GM19025 (cell line): ENCODE data around the gene SHANK3.

Source experiments
- ATAC-seq: cut with Tn5 transposase; IDR thresholded peaks from one replicate; pipeline ENCODE4 v1.9.1; 2021; ENCODE audit warnings: mild to moderate bottlenecking, low read depth, moderate library complexity; ENCODE audit not compliant: unreplicated experiment

The SHANK3 gene

GRCh38 chr22:50696799-50697561 lies 24.4 kb downstream of the SHANK3 start:
- no peak for ATAC-seq

- ATAC-seq: no peak
Measured at GRCh38 chr22:50697667-50698506, 25.3 kb downstream of the SHANK3 start.

GRCh38 chr22:50698546-50698945 lies 25.9 kb downstream of the SHANK3 start:
- ATAC-seq: no peak

- ATAC-seq: no peak
Measured at GRCh38 chr22:50699001-50699755, 26.6 kb downstream of the SHANK3 start.

GRCh38 chr22:50699756-50700386 lies 27.2 kb downstream of the SHANK3 start:
- no peak for ATAC-seq

GRCh38 chr22:50700387-50701075 lies 27.9 kb downstream of the SHANK3 start:
- no peak for ATAC-seq

GRCh38 chr22:50701076-50701419 lies 28.4 kb downstream of the SHANK3 start:
- ATAC-seq: no peak

- no peak for ATAC-seq
Measured at GRCh38 chr22:50701428-50702154, 29.0 kb downstream of the SHANK3 start.

GRCh38 chr22:50702261-50702671 lies 29.6 kb downstream of the SHANK3 start:
- ATAC-seq: no peak

GRCh38 chr22:50702821-50703725 lies 30.4 kb downstream of the SHANK3 start:
- ATAC-seq: no peak

GRCh38 chr22:50703726-50704509 lies 31.3 kb downstream of the SHANK3 start:
- ATAC-seq: no peak

GRCh38 chr22:50704510-50705218 lies 32.0 kb downstream of the SHANK3 start:
- no peak for ATAC-seq

- no peak for ATAC-seq
Measured at GRCh38 chr22:50705219-50705691, 32.6 kb downstream of the SHANK3 start.

GRCh38 chr22:50705851-50706351 lies 33.3 kb downstream of the SHANK3 start:
- ATAC-seq: no peak

- ATAC-seq: no peak
Measured at GRCh38 chr22:50706481-50707125, 34.0 kb downstream of the SHANK3 start.

GRCh38 chr22:50708474-50708873 lies 35.9 kb downstream of the SHANK3 start:
- no peak for ATAC-seq
